Esophagus muscularis mucosa (tissue), 3 donors: Measurements from ENCODE around the gene CD46.

Experiments used
- CTCF ChIP-seq, 3 experiments: fragments of 200-600 bp in 2 of 3; fragments of 450-650 bp in 1 of 3; sonication (generic) in 2 of 3; IDR thresholded peaks; one replicate each; pipeline ENCODE4 v1.5.1; 2017 to 2019; ENCODE audit warnings: antibody characterized with exemption in 3 of 3, mild to moderate bottlenecking in 2 of 3, moderate library complexity in 1 of 3
- POLR2A ChIP-seq: fragments of 450-650 bp; IDR thresholded peaks from one replicate; pipeline ENCODE4 v1.6.1; 2017; ENCODE audit warnings: antibody characterized with exemption, moderate library complexity, mild to moderate bottlenecking, low read depth

- TF ChIP-seq CTCF (IDR thresholded peaks at IDR 0.05) = no peak
- TF ChIP-seq POLR2A = no peak
Measured at GRCh38 chr1:207805841-207806421, 54.1 kb downstream of the CD46 start.
